HG02763 (cell line): ENCODE measurements around the gene FUT7.
A peak's percentile ranks its signal among the peaks of the same experiment; 100 is the strongest.

Source experiments
- ATAC-seq: cut with Tn5 transposase; IDR thresholded peaks from one replicate; pipeline ENCODE4 v1.9.1; 2021; ENCODE audit warnings: mild to moderate bottlenecking, moderate library complexity; ENCODE audit not compliant: unreplicated experiment

FUT7 gene

GRCh38 chr9:137031904-137032640 lies at the start of gene FUT7:
FUT7 (minus strand) TSS chr9:137032088; CDS start chr9:137031991, 97 bp downstream.
- ATAC-seq, result no peak

GRCh38 chr9:137080260-137081122 lies 48.6 kb upstream of the FUT7 start:
- no peak for ATAC-seq

GRCh38 chr9:137079401-137079787 lies 47.5 kb upstream of the FUT7 start:
- no peak for ATAC-seq

- ATAC-seq, result no peak
Observed at GRCh38 chr9:137078701-137079400, 47.0 kb upstream of the FUT7 start.

- peak; percentile 26 for ATAC-seq
Observed at GRCh38 chr9:137077758-137078693, 46.1 kb upstream of the FUT7 start.

GRCh38 chr9:137077010-137077747 lies 45.3 kb upstream of the FUT7 start, which contains the start of gene UAP1L1:
UAP1L1 (plus strand) TSS chr9:137077517; CDS start chr9:137077533, 16 bp downstream.
- ATAC-seq, result peak; percentile 53

GRCh38 chr9:137076636-137077009 lies 44.7 kb upstream of the FUT7 start:
- no peak for ATAC-seq

- ATAC-seq, result no peak
Observed at GRCh38 chr9:137075275-137075775, 43.4 kb upstream of the FUT7 start.

GRCh38 chr9:137074657-137075274 lies 42.9 kb upstream of the FUT7 start:
- no peak for ATAC-seq

GRCh38 chr9:137073992-137074399 lies 42.1 kb upstream of the FUT7 start:
- no peak for ATAC-seq

- ATAC-seq, result no peak
Observed at GRCh38 chr9:137071282-137071681, 39.4 kb upstream of the FUT7 start.

- ATAC-seq, result peak; percentile 7
Observed at GRCh38 chr9:137070906-137071275, 39.0 kb upstream of the FUT7 start.

GRCh38 chr9:137070201-137070905 lies 38.5 kb upstream of the FUT7 start, which contains the start of gene SAPCD2:
SAPCD2 (minus strand) TSS chr9:137070557; CDS start chr9:137070460, 97 bp downstream.
- ATAC-seq, result peak; percentile 67

GRCh38 chr9:137069508-137070091 lies 37.7 kb upstream of the FUT7 start:
- ATAC-seq, result peak; percentile 11

- ATAC-seq, result no peak
Observed at GRCh38 chr9:137068539-137069507, 36.9 kb upstream of the FUT7 start.

- ATAC-seq, result peak; percentile 27
Observed at GRCh38 chr9:137067860-137068538, 36.1 kb upstream of the FUT7 start.
